Progenitor cell of endocrine pancreas (in vitro differentiated cells): ENCODE data around the gene NRN1. TPM values are rescaled to one million over a fixed set of nuclear protein-coding genes. Genes with fewer than 3 reads are reported as not detected.

Source experiments
- DNase-seq: peaks from one replicate; pipeline ENCODE4 v3.0.0; 2021; ENCODE audit warnings: low spot score; ENCODE audit not compliant: unreplicated experiment
- H3K27ac Mint-ChIP-seq: 2 replicates; pipeline ENCODE4 v1.8.0; 2021; ENCODE audit warnings: mild to moderate bottlenecking, moderate library complexity, mixed read lengths
- H3K27me3 Mint-ChIP-seq: 2 replicates; pipeline ENCODE4 v1.8.0; 2021; ENCODE audit warnings: mixed read lengths
- H3K36me3 Mint-ChIP-seq: 2 replicates; pipeline ENCODE4 v1.8.0; 2022; ENCODE audit warnings: mixed read lengths; ENCODE audit not compliant: insufficient read depth
- H3K4me1 Mint-ChIP-seq: 2 replicates; pipeline ENCODE4 v1.8.0; 2021; ENCODE audit warnings: low read depth, mixed read lengths
- H3K4me3 Mint-ChIP-seq: 2 replicates; pipeline ENCODE4 v1.8.0; 2021; ENCODE audit warnings: low read depth, mild to moderate bottlenecking, moderate library complexity, mixed read lengths
- H3K9me3 Mint-ChIP-seq: 2 replicates; pipeline ENCODE4 v1.8.0; 2021; ENCODE audit warnings: low read depth, mixed read lengths
- total RNA-seq: library from RNA; stranded (reverse); gene quantifications from 2 replicates; pipeline ENCODE4 v1.2.1, GENCODE V29; 2021
- TF ChIP-seq, protein P1 (sequence below): fragments of 200-600 bp; sonication (generic); IDR thresholded peaks from one replicate; pipeline ENCODE4 v1.5.0; 2021; ENCODE audit warnings: antibody characterized with exemption, mild to moderate bottlenecking; ENCODE audit not compliant: unreplicated experiment

NRN1 gene
- total RNA-seq, 1 donor from 2014 or later: not detected

DNA sequence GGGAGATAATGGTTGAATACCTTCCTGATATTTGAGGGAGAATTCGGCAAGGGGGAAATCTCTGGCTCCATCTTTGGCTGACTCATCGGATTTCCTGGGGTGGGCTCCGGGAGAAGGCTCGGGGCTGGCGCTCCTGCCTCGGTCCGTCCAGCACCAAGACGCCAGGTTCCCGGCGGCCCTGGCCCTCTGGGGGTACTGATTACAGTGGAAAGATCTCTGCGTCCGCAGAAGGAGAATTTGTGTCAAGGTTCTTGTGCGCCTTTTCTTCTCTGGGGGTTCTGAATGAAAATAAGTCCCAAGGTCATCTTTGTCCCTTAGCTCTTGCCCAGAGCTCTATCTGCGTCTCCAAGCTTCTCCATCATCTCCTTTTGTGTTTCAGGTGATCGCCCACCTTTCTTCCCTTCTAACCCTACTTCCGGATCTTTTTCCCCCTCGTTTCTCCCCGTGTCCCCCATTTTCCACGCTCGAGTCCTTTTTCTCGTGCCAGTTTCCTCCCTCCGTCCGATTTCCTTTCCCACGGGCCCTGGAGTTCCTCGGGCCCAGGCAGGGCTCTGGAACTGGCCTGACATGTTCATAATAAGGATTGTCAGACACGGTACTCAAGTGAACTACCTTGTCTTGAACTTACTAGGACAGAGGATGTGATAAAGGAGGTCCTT, 11.6 kb downstream of the NRN1 start:
- no peak overlapping the region for H3K27ac Mint-ChIP-seq
- peaks cover 95% of the 10 kb centered on the region for H3K27me3 Mint-ChIP-seq
- no peak overlapping the region for H3K4me3 Mint-ChIP-seq
- no peaks in the 10 kb centered on the region for H3K9me3 Mint-ChIP-seq
- no peaks in the 10 kb centered on the region for H3K36me3 Mint-ChIP-seq
- H3K4me1 Mint-ChIP-seq: peaks cover 17% of the 10 kb centered on the region
- TF ChIP-seq, protein P1, sequence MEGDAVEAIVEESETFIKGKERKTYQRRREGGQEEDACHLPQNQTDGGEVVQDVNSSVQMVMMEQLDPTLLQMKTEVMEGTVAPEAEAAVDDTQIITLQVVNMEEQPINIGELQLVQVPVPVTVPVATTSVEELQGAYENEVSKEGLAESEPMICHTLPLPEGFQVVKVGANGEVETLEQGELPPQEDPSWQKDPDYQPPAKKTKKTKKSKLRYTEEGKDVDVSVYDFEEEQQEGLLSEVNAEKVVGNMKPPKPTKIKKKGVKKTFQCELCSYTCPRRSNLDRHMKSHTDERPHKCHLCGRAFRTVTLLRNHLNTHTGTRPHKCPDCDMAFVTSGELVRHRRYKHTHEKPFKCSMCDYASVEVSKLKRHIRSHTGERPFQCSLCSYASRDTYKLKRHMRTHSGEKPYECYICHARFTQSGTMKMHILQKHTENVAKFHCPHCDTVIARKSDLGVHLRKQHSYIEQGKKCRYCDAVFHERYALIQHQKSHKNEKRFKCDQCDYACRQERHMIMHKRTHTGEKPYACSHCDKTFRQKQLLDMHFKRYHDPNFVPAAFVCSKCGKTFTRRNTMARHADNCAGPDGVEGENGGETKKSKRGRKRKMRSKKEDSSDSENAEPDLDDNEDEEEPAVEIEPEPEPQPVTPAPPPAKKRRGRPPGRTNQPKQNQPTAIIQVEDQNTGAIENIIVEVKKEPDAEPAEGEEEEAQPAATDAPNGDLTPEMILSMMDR: no peak
- no peak for DNase-seq

GRCh38 chr6:5994234-5994998, 12.3 kb downstream of the NRN1 start:
- Mint-ChIP-seq H3K9me3 (no peaks in the 10 kb centered on the region), H3K36me3 (no peaks in the 10 kb centered on the region), H3K27ac (no peak overlapping the region), H3K4me1 (peaks cover 15% of the 10 kb centered on the region), H3K4me3 (no peak overlapping the region), H3K27me3 (peaks cover 95% of the 10 kb centered on the region)
- TF ChIP-seq, protein P1: no peak
- no peak for DNase-seq

DNA sequence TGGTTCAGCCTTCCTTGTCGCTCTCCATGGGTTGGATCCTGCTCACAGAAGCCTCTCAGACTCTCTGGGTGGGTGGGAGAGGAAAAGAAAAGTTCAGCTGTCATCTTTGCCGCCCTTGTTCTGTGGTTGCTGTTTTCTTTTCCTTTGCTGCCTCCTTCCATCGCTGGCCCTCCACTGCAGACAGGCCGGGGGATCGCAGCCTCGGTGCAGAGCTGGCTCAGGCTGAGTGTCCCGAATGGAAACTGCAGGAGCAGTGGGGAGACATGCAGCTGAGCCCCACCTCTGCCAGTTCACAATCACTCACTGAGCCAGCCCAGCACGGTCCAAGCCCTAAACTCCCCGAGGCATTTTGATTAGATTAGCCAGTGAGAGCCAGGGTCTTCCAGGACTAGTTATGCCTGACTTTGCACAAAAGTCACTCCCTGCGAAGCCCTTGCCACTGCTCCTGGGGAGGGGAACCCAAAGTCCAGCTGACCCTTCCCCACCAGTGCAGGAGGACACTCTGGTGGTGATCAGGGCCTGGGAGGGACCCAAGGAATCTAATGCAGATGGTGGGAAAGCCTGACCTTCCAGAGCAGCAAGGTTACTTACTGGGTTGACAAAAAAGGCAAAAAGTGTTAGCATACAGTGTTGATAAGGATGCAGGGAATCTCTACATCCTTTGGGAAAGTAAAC, 14.0 kb downstream of the NRN1 start:
- no peak for DNase-seq
- TF ChIP-seq, protein P1: no peak
- Mint-ChIP-seq H3K4me1 (peaks cover 12% of the 10 kb centered on the region), H3K9me3 (no peaks in the 10 kb centered on the region), H3K27me3 (peaks cover 91% of the 10 kb centered on the region), H3K36me3 (no peaks in the 10 kb centered on the region), H3K4me3 (no peak overlapping the region), H3K27ac (no peak overlapping the region)

- peaks cover 73% of the 10 kb centered on the region for H3K27me3 Mint-ChIP-seq
- no peak overlapping the region for H3K4me3 Mint-ChIP-seq
- H3K27ac Mint-ChIP-seq: no peak overlapping the region
- H3K36me3 Mint-ChIP-seq: no peaks in the 10 kb centered on the region
- peaks cover 1% of the 10 kb centered on the region for H3K4me1 Mint-ChIP-seq
- no peak for DNase-seq
- TF ChIP-seq, protein P1: no peak
- no peaks in the 10 kb centered on the region for H3K9me3 Mint-ChIP-seq
Measured at GRCh38 chr6:5990786-5991185, 15.9 kb downstream of the NRN1 start.

DNA sequence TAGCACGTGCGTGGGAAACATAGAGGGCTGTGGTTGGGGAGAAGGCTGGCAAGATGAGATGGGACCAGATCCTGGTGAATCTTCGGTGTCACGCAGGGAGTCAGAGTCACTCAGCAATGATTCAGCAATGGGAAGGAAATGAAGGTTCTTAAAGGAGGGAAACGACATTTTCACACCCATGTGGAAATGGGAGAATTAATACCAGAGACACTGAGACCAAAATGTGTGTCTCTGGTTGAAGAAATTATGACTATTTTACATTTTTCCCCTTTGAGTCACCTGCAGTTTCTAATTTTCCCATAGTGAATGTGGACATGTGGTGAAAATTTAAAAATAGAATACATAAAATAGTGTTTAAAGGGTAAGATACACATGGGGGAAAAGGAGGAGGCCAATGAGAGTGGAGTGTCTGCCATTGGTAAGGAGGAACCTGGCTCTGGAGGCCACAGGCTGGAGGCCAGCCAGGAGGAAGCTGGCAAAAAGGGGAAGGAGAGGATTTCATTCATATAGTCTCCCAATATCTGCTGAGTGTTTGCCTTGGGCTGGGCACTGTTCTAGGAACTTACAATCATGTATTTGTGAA, 17.5 kb downstream of the NRN1 start:
- TF ChIP-seq, protein P1: no peak
- no peak overlapping the region for H3K4me3 Mint-ChIP-seq
- no peaks in the 10 kb centered on the region for H3K9me3 Mint-ChIP-seq
- H3K4me1 Mint-ChIP-seq: no peaks in the 10 kb centered on the region
- no peak overlapping the region for H3K27ac Mint-ChIP-seq
- H3K36me3 Mint-ChIP-seq: no peaks in the 10 kb centered on the region
- peaks cover 66% of the 10 kb centered on the region for H3K27me3 Mint-ChIP-seq
- no peak for DNase-seq
